GM21526 (cell line): ENCODE data around the gene GPS1.
A peak's percentile ranks its signal among the peaks of the same experiment; 100 is the strongest.

ENCODE experiments used
- ATAC-seq: cut with Tn5 transposase; IDR thresholded peaks from one replicate; pipeline ENCODE4 v1.9.1; 2021; ENCODE audit warnings: moderate library complexity; ENCODE audit not compliant: unreplicated experiment, low FRiP score

GPS1 gene

GRCh38 chr17:82014432-82014831 is 37.3 kb upstream of the GPS1 start:
- ATAC-seq, result no peak

DNA sequence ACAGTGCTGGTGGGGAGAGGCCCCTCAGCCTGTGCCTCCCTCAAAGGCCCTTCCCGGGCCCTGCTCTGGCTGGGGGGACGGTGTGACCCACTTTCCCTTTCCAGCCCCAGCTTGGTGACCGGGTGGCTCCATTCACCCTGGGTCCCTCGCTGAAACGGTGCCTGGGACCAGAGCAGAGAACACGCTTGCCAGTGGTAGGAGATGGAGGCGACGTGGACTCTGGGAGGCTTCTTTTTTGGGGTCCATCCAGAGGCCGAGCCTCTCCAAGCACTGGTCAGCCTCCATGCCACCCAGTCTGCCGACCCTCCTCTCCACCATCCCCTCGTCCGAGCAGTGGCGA is 36.8 kb upstream of the GPS1 start:
- no peak for ATAC-seq

- ATAC-seq, result no peak
Observed at GRCh38 chr17:82015311-82015971, 36.3 kb upstream of the GPS1 start.

DNA sequence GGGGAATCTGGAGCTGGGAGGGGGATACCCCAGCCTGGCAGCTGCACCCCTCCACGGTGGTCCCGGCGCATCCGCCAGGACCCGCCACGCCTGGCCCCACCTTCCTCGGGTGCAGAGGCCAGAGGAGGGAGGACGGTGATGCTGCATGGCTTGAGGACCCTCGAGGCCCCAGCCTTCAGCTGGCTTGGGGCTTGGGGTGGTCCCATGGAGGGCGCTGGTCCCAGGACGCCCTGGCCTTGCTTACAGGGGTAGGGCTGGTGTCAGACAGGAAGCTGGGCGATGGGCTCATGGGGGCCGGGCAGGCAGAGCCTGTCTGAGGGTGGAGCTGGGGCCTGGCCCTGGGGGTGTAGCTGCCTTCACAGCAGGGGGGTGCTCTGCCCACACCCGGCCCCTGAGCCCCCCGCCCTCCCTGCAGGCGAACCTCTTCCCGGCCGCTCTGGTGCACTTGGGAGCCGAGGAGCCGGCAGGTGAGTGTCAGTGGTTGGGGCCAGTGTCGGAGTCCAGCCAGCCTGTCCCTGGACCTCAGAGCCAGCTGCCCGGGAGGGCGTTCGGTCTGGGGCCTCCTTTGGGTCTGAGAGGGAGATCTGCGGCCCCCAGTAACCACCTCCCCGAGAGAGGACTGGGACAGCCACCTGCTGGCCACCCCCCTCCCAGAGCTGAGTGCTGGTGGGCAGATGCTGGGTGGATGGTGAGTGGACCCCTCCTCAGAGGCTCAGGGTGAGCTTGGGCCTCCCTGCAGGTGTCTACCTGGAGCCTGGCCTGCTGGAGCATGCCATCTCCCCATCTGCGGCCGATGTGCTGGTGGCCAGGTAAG is 35.4 kb upstream of the GPS1 start:
- no peak for ATAC-seq

DNA sequence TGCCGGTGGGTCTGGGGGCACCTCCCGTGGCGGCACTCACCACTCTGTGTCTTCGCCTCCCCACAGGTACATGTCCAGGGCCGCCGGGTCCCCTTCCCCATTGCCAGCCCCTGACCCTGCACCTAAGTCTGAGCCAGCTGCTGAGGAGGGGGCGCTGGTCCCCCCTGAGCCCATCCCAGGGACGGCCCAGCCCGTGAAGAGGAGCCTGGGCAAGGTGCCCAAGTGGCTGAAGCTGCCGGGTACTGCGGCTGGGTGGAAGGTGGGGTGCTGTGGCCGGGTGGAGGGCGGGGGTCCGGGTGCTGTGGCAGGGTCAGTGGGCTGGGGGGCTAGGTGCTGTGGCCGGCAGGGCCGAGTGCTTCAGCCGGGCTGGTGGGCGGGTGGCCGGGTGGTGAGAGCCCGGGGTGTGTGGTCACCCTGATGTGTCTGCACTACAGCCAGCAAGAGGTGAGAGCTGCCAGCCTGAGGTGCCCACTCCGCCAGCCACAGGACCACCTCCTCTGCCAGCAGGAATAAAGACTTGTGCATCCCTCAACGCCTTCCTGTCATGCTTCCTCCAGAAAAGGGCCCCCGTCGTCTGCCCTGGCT is 34.7 kb upstream of the GPS1 start:
- ATAC-seq, result no peak

GRCh38 chr17:82017612-82018151 is 34.0 kb upstream of the GPS1 start:
- ATAC-seq, result no peak

DNA sequence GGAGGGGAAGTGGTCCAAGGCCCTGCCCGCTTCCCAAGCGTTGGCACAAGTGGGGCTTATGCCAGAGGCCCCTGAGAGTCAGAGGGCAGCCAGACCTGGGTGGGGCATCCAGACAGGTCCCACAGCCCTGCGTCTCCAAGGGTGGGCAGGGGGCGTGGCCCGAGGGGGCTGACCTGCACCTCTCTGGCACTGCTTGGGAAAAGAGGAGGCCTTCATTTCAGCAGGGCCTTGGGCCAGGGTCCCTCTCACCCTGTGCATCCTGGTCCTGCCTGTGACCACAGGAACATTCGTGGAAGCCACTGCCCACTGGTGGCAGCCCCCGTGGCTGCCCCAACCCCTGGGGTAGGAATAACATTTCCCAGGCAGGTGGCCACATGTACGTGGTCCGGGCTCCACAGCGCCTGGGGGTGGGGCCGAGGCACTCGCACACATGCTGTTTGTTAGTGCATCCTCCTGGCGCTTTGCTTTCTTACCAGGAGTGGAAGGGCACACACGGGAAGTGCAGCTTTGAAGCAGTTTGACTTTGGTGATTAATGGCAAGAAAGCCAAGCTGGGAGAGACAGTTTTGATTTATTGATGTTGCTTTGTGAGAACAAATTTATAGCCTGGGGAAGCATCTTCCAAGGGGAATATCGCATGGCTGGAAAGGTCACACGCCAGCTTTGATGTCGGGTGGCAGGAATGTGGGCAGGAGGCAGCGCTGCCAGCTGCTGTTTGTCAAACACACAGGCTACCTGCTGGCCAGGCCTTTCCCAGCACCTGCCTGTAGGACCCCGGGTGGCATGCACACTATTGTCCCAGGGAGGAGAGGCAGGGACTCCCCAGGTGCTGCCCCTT is 33.3 kb upstream of the GPS1 start:
- ATAC-seq, result no peak

- no peak for ATAC-seq
Observed at GRCh38 chr17:82018989-82019689, 32.6 kb upstream of the GPS1 start.

DNA sequence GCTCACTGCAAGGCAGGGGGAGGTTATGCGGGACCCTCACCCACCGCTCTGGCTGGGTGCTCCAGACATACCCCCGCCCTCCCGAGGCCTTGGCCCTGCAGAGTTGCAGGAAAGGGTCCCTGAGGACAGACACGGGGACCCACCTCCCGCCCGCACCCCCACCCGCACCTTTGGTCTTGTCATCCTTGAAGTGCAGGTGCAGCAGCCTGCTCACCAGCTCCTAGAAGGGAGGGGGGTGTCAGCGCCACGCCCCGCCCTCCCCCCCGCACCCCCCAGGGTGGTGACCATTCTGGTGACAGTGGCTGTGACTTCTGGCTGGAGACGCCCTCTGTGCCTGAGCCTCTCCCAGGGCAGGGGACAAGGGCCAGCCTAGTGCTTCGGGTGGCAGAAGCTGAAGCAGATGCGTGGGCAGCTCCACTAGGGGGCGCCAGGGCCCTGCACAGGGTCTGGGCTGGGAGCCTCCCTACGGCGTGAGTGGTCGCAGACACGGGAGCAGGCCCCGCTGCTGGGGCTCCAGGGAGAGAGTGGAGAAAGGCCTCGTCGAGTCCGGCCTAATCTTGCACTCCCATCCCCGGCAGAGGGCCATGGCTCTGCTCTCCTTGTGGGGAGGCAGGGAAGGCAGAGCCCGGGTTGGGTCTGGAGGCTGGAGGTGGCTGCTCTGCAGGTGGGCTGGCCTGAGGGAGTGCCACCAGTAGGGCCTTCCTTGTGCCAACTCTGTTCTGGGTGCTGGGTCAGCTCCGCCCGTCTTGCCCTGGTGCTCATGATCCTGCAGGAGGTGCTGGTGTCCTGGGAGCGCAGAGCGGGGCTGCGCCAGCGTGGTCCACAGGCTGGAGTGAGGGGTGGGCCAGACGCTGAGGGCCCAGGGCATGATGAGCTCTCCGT is 31.8 kb upstream of the GPS1 start:
- ATAC-seq, result no peak

DNA sequence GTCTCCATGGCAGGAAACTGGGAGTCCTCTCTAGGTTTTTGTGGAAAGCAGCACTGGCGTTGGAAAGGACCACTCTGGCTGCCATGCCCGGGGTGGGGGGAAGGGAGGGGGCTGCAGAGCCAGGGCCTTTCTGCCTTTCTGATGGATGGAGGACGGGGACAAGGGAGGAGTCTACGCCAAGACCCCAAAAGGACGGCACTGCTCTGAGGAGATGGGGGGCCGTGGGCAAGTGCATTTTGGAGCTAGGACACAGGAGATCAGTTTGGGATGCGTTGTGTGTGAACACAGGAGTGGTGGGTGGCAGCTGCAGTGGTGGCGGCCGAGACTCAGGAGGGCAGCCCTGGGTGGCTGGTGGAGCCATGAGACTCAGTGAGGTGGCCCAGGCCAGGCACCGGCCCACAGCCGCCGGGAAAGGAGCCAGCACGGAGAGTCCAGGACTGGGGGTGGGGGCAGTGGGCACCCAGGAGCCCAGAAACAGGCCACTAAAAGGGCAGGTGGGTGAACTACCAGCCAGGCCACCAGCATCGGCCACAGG is 31.1 kb upstream of the GPS1 start:
- no peak for ATAC-seq

DNA sequence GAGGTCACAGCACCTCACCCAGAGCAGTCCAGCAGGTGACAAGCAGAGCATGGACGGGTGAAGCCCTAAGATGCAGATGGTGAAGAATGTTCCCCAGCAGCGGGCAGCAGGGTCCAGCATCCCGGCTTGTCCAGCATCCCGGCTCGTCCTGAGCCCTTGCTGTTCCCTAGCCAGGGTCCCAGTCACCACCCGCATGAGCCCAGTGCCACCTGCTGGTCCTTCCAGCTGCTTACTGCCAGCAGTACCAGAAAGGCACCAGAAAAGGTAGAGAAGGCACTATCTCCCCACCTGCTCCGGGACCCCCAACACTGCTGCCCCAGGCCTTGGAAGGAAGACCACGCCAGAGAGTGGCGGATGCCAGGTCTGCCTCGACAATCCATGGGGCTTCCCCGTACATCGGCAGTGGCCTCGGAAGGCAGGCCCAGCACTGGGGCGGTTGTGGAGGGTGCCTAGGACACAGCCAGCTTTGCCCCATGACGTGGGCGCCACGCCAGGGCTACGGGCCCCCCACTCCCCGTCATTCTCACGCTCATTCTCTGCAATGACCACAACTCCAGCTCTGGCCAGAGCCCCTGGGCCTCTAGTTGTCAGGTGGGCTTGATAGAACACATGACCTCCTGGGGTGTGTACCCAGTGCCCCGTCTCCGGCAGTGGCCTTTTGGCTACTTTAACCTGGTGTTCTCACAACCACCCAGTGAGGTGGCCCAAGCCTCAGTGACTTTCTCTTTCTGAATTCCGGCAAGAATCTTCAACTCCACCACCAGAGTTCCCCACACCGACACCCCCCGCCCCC is 30.4 kb upstream of the GPS1 start:
- no peak for ATAC-seq

GRCh38 chr17:82021900-82022309 is 29.8 kb upstream of the GPS1 start:
- no peak for ATAC-seq

- peak; percentile 9 for ATAC-seq
Observed at GRCh38 chr17:82022310-82022980, 29.3 kb upstream of the GPS1 start, which contains the start of gene CENPX. CENPX (minus strand) TSS chr17:82022878; CDS start chr17:82022861, 17 bp downstream.

- ATAC-seq, result peak; percentile 75
Observed at GRCh38 chr17:82022981-82023446, 28.7 kb upstream of the GPS1 start, which contains the start of gene LRRC45. LRRC45 (plus strand) TSS chr17:82023305; CDS start chr17:82023644, 339 bp downstream.

DNA sequence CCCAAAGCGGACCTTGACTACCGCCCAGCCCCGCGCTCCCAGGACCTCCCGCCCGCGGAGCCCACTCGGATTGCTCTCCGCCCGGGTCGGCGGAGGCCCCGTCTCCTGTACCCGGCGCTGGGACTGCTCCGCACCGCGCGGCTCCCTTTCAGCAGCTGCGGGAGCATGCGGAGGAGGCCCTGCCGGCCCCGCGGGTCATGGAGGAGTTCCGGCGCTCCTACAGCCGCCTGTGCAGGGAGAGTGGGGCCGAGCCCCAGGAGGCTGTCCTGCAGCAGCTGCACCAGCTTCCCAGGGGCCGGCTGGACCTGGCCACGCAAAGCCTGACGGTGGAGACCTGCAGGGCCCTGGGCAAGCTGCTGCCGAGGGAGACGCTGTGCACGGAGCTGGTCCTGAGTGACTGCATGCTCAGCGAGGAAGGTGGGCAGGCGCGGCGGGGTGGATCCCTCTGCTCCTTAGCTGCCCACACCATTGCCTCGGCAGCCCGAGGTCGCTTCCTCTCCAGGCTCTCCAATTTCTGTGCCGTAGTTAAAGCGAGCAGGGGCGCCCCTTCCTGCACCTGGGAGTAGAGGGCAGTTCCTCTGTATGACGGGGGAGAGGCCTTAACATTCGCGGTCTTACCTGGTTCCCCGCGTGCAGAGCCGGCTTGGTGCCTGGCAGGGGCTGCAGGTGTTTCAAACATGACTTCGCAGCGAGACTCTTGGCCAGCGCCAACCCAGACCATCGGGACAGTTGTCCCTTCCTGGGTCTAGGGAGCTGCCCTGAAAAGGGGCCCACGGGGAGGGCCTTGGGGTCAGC is 28.1 kb upstream of the GPS1 start:
- no peak for ATAC-seq

DNA sequence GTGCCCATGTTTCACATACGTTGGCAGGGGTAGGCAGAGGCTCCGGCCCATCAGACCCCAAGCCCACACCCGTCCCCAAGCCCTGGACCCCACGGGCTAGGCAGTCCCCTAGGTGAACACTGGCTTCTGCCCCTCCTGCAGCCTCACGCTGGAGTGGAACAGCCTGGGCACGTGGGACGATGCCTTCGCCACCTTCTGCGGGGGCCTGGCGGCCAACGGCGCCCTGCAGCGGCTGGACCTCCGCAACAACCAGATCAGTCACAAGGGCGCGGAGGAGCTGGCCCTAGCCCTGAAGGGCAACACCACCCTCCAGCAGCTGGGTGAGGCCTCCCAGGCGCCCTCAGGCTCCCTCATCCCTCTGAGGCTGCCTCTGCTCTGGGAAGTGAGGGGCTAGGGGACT is 26.8 kb upstream of the GPS1 start:
- ATAC-seq, result no peak
